Left colon (tissue), 2 donors: ENCODE data around the gene CD74. TPM values are rescaled to one million over a fixed set of nuclear protein-coding genes. Genes with fewer than 3 reads are reported as not detected.
"Not testable (repeated sequence)": the region's sequence is repeated elsewhere in the genome, so short reads cannot be mapped to it uniquely, and the experiment has no call there.

Experiments used
- ATAC-seq: fragments of 200-7000 bp; cut with Tn5 transposase; one replicate; pipeline ENCODE4 v1.9.1; 2020; ENCODE audit warnings: mild to moderate bottlenecking, moderate library complexity
- DNase-seq, 2 donors: peaks; one replicate each; pipeline ENCODE4 v3.0.0-alpha.2; 2020
- intact Hi-C, 2 donors: fragments of 100-400 bp; cut with DNase I in 1 of 2; cut with micrococcal nuclease in 1 of 2; formaldehyde crosslinking; loops; one replicate each; pipeline versions ENCODE4 v1.11.2 to v1.14.0; 2022; cut with DNase I, micrococcal nuclease
- total RNA-seq, 2 donors: library from RNA; stranded (reverse); fragmentation: NEBNext Ultra II Directional; extraction: Animal tissue kit (Norgen Biotek cat#: 25700); gene quantifications; one replicate each; pipeline ENCODE4 v1.2.1, GENCODE V29; 2021
- donor health status: DM: no; HTN: no; CAD: no.
- donor health status: DM: yes; HTN: yes; CAD: no.

Gene CD74
- total RNA-seq, 2 donors from 2014 or later, result 132 to 435 TPM

- DNase-seq, intact Hi-C loops, ATAC-seq: not testable (repeated sequence)
These were observed 1.4 kb upstream of the CD74 start for GRCh38 chr5:150413902-150414790.

- no peak for DNase-seq
These were observed 629 bp upstream of the CD74 start for GRCh38 chr5:150413176-150413901.

GRCh38 chr5:150411245-150411979 is 1.3 kb downstream of the CD74 start:
- intact Hi-C loops, result no loop called here
- DNase-seq (peak; percentile 50 to 67), ATAC-seq (no peak)

More at GRCh38 chr5:150413176-150413901, 629 bp upstream of the CD74 start:
- intact Hi-C loops, result no loop called here
- ATAC-seq, result no peak

GRCh38 chr5:150410524-150411244 is 2.0 kb downstream of the CD74 start:
- intact Hi-C loops, result no loop called here
- ATAC-seq (peak; percentile 77), DNase-seq (peak; percentile 74 to 78)

GRCh38 chr5:150409638-150410523 is 2.8 kb downstream of the CD74 start:
- intact Hi-C loops, result no loop called here
- ATAC-seq (peak; percentile 83), DNase-seq (peak; percentile 69 to 84)

GRCh38 chr5:150408231-150408943 is 4.3 kb downstream of the CD74 start:
- intact Hi-C loops, result no loop called here
- ATAC-seq (no peak), DNase-seq (no peak)

- DNase-seq (no peak), ATAC-seq (no peak)
- intact Hi-C loops, result no loop called here
These were observed 5.5 kb downstream of the CD74 start for GRCh38 chr5:150407096-150407720.

- ATAC-seq (no peak), DNase-seq (no peak)
- intact Hi-C loops, result no loop called here
These were observed 6.0 kb downstream of the CD74 start for GRCh38 chr5:150406723-150407095.

- ATAC-seq (no peak), DNase-seq (no peak)
- intact Hi-C loops, result no loop called here
These were observed 6.5 kb downstream of the CD74 start for GRCh38 chr5:150406103-150406722.

- no peak for ATAC-seq
- DNase-seq, result no peak
- intact Hi-C loops, result no loop called here
These were observed 7.5 kb downstream of the CD74 start for GRCh38 chr5:150404941-150405816.

- intact Hi-C loops, result no loop called here
- no peak for ATAC-seq
- no peak for DNase-seq
These were observed 8.2 kb downstream of the CD74 start for GRCh38 chr5:150404535-150404934.

- intact Hi-C loops, result no loop called here
- peak; percentile 16 for ATAC-seq
- DNase-seq, result no peak
These were observed 8.6 kb downstream of the CD74 start for GRCh38 chr5:150404121-150404520.

- no peak for ATAC-seq
- no peak for DNase-seq
- intact Hi-C loops, result no loop called here
These were observed 9.8 kb downstream of the CD74 start for GRCh38 chr5:150402901-150403342.

- intact Hi-C loops, result no loop called here
- ATAC-seq (no peak), DNase-seq (no peak)
These were observed 10.4 kb downstream of the CD74 start for GRCh38 chr5:150402229-150402773.
